ENCODE measurements around the gene COPRS.
A peak's percentile ranks its signal among the peaks of the same experiment; 100 is the strongest.

COPRS gene

DNA sequence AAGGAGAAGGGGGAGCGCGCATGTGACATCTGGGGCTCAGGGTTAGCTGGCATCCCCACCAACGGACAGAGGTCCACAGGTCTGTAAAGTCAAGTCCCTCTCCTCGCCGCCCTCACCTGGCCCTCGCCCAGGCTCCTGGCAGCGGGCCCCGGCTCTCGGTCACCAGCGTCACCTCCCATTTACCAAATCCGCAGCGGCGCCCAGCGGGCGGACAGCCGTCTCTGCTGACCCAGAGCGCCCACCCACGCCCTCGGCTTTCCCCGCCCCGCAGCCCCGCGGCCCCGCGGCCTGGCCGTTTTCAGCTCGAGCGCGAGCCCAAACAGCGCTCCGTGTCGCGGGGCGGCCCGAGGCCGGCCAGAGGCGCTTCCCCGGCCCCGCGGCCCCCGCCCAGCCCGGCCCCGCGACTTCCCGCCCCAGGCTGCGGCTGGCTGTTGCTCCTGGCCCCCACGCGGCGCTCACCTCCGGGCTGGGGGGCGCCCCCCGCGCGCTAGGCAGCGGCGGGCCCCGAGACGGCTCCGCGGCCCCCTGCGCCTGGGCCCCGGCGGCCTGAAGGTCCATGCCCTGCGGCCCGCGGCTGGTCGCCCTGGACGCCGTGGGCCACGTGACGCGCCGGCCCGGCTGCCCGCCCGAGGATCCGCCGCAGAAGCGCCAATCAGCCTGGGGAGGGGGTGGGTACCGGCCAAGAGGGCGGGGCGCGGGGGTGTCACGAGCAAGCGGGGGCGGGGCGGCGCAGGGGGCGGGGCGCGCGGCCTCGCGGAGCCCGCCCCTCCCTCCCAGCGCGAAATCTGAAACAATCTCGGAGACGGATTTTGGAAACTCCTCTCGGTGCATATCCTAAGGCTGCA is at the start of gene COPRS:
Gene COPRS, minus strand, starts transcription at position 603 of the 845 bp plus-strand sequence. Its CDS starts 45 bp downstream, at position 558.
- H3K4me3 ChIP-seq (ENCODE audit: low read depth in 1 of 2, low read length in 1 of 2): peak within 1 kb of the TSS; percentile 55 to 63
- no peaks in the 10 kb centered on the region for H3K9me3 ChIP-seq
- peaks cover 19 to 20% of the 10 kb centered on the region in 2 experiments for H3K4me1 ChIP-seq (ENCODE audit: control insufficient read depth in 1 of 2, insufficient read depth in 1 of 2, low read depth in 1 of 2, low read length in 1 of 2)
- peak within 1 kb of the TSS; percentile 54 for H3K27ac ChIP-seq
- peaks cover 23% of the 10 kb centered on the region for H3K36me3 ChIP-seq
- no peaks in the 10 kb centered on the region for H3K27me3 ChIP-seq
- TF ChIP-seq CTCF (IDR thresholded peaks at IDR 0.05): peak; percentile 31

GRCh38 chr17:31908386-31908785 is 49.3 kb upstream of the COPRS start:
- Histone ChIP-seq H3K4me3 (ENCODE audit: low read depth in 1 of 2, low read length in 1 of 2) (no peak overlapping the region), H3K27ac (no peak overlapping the region), H3K36me3 (no peaks in the 10 kb centered on the region), H3K9me3 (no peaks in the 10 kb centered on the region), H3K4me1 (ENCODE audit: control insufficient read depth in 1 of 2, insufficient read depth in 1 of 2, low read depth in 1 of 2, low read length in 1 of 2) (no peaks in the 10 kb centered on the region), H3K27me3 (peaks cover 24% of the 10 kb centered on the region)
- TF ChIP-seq CTCF (IDR thresholded peaks at IDR 0.05): no peak

DNA sequence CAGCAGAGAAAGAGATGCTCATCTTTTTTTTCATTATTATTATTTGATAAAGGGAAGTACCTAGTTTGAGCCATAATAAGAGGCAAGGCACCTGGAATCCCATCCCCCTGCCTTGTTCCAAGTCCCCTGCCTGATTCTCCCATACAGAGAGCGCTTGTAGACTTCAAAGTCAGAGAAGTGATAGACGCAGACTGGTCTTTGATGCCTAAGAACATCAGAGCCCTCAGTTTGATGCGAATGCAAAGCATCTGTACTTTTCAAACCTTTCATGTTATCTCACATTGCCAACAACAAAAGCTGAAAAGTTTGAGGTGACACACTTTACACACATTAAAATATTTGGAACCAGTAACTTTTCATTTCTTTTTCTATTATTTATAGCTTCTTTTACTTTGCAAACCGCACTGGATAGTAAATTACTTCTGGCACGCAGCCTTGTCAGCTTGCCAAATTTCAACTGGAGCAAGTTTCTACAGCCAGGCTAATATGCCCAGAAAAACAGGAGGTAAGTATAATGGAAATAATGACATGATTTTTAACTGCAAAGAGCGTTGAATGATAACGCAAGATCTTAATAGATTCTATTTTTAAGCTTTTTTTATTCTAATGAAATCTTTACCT is 48.4 kb upstream of the COPRS start:
- no peaks in the 10 kb centered on the region for H3K36me3 ChIP-seq
- no peak overlapping the region for H3K27ac ChIP-seq
- peaks cover 21% of the 10 kb centered on the region for H3K27me3 ChIP-seq
- H3K4me3 ChIP-seq (ENCODE audit: low read depth in 1 of 2, low read length in 1 of 2): no peak overlapping the region
- H3K9me3 ChIP-seq: no peaks in the 10 kb centered on the region
- no peak for TF ChIP-seq CTCF (IDR thresholded peaks at IDR 0.05)
- H3K4me1 ChIP-seq (ENCODE audit: control insufficient read depth in 1 of 2, insufficient read depth in 1 of 2, low read depth in 1 of 2, low read length in 1 of 2): no peaks in the 10 kb centered on the region

- Histone ChIP-seq H3K4me3 (ENCODE audit: low read depth in 1 of 2, low read length in 1 of 2) (no peak overlapping the region), H3K27ac (no peak overlapping the region), H3K9me3 (no peaks in the 10 kb centered on the region), H3K27me3 (peaks cover 13% of the 10 kb centered on the region), H3K36me3 (peaks cover 10% of the 10 kb centered on the region), H3K4me1 (ENCODE audit: control insufficient read depth in 1 of 2, insufficient read depth in 1 of 2, low read depth in 1 of 2, low read length in 1 of 2) (peaks cover 16 to 24% of the 10 kb centered on the region in 2 experiments)
- no peak for TF ChIP-seq CTCF (IDR thresholded peaks at IDR 0.05)
Observed at GRCh38 chr17:31903401-31903800, 44.4 kb upstream of the COPRS start.

GRCh38 chr17:31902693-31903092 is 43.6 kb upstream of the COPRS start:
- no peak for TF ChIP-seq CTCF (IDR thresholded peaks at IDR 0.05)
- Histone ChIP-seq H3K27me3 (peaks cover 6% of the 10 kb centered on the region), H3K4me3 (ENCODE audit: low read depth in 1 of 2, low read length in 1 of 2) (no peak overlapping the region), H3K36me3 (peaks cover 17% of the 10 kb centered on the region), H3K27ac (no peak overlapping the region), H3K9me3 (no peaks in the 10 kb centered on the region), H3K4me1 (ENCODE audit: control insufficient read depth in 1 of 2, insufficient read depth in 1 of 2, low read depth in 1 of 2, low read length in 1 of 2) (peaks cover 16 to 24% of the 10 kb centered on the region in 2 experiments)
